WTC11 (cell line): ENCODE data around the gene PTPRJ.

Source experiments
- EMX1 ChIP-seq: fragments of 250-450 bp; sonication (Bioruptor Pico); IDR thresholded peaks from 2 replicates; pipeline ENCODE4 v1.8.0; 2021; ENCODE audit warnings: mild to moderate bottlenecking
- SMAD4 ChIP-seq: sonication (generic); formaldehyde crosslinking; IDR thresholded peaks from 2 replicates; pipeline ENCODE4 v1.8.0; 2022; ENCODE audit warnings: mild to moderate bottlenecking, missing genetic modification reagents
- TF ChIP-seq, protein P1 (sequence below): fragments of 200-600 bp; IDR thresholded peaks from 2 replicates; pipeline ENCODE4 v1.8.0; 2022; ENCODE audit warnings: antibody characterized with exemption
- TF ChIP-seq, protein P2 (sequence below): sonication (generic); formaldehyde crosslinking; IDR thresholded peaks from 2 replicates; pipeline ENCODE4 v1.8.0; 2022; ENCODE audit warnings: mild to moderate bottlenecking, missing genetic modification reagents
- TF ChIP-seq, protein P3 (sequence below): sonication (generic); formaldehyde crosslinking; IDR thresholded peaks from 2 replicates; pipeline ENCODE4 v1.8.0; 2022; ENCODE audit warnings: missing genetic modification reagents

DNA sequence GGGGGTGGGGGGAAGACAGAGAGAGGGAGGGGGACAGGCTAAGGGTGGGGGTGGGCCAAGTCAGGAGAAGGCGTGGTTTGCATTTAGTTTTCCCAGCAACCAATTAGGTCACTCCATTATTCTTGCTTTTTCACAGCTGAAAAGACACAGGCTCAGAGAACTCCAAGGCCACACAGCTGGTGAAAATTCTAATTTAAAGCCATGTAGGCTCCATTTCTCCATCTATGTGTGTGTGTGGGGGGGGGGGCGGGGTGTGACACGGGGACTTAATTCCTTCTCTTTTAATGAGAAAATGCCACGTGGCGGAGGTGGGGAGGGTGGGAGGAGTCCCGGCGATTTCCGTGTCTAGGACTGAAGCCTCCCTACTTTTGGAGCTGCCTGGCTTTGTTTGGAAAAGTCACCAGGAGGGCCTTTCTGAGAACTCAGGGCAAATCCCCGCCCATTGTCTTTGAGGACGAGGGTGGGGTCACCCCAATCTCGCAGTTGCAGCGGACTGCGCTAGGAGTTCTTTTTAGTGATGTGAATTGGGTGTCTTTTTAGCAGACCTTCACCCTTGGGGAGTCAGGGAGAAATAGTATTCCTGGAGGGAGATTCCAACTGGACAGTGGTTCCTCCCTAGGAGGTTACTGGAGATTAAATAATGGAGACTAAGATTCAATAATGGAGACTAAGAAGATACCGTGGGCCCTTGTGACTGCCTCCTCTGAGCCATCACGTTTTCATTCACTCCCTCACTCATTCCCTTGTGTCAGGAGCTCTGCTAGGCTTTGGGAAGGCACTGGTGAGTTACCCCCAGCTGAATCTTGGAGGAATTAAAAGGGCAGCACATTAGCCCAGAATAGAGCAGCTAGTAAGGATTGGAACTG is 36.4 kb upstream of the PTPRJ start:
- TF ChIP-seq, protein P1, sequence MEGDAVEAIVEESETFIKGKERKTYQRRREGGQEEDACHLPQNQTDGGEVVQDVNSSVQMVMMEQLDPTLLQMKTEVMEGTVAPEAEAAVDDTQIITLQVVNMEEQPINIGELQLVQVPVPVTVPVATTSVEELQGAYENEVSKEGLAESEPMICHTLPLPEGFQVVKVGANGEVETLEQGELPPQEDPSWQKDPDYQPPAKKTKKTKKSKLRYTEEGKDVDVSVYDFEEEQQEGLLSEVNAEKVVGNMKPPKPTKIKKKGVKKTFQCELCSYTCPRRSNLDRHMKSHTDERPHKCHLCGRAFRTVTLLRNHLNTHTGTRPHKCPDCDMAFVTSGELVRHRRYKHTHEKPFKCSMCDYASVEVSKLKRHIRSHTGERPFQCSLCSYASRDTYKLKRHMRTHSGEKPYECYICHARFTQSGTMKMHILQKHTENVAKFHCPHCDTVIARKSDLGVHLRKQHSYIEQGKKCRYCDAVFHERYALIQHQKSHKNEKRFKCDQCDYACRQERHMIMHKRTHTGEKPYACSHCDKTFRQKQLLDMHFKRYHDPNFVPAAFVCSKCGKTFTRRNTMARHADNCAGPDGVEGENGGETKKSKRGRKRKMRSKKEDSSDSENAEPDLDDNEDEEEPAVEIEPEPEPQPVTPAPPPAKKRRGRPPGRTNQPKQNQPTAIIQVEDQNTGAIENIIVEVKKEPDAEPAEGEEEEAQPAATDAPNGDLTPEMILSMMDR = no peak
- TF ChIP-seq, protein P2, sequence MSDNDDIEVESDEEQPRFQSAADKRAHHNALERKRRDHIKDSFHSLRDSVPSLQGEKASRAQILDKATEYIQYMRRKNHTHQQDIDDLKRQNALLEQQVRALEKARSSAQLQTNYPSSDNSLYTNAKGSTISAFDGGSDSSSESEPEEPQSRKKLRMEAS (CRISPR knock-in tag) = no peak
- TF ChIP-seq, protein P3, sequence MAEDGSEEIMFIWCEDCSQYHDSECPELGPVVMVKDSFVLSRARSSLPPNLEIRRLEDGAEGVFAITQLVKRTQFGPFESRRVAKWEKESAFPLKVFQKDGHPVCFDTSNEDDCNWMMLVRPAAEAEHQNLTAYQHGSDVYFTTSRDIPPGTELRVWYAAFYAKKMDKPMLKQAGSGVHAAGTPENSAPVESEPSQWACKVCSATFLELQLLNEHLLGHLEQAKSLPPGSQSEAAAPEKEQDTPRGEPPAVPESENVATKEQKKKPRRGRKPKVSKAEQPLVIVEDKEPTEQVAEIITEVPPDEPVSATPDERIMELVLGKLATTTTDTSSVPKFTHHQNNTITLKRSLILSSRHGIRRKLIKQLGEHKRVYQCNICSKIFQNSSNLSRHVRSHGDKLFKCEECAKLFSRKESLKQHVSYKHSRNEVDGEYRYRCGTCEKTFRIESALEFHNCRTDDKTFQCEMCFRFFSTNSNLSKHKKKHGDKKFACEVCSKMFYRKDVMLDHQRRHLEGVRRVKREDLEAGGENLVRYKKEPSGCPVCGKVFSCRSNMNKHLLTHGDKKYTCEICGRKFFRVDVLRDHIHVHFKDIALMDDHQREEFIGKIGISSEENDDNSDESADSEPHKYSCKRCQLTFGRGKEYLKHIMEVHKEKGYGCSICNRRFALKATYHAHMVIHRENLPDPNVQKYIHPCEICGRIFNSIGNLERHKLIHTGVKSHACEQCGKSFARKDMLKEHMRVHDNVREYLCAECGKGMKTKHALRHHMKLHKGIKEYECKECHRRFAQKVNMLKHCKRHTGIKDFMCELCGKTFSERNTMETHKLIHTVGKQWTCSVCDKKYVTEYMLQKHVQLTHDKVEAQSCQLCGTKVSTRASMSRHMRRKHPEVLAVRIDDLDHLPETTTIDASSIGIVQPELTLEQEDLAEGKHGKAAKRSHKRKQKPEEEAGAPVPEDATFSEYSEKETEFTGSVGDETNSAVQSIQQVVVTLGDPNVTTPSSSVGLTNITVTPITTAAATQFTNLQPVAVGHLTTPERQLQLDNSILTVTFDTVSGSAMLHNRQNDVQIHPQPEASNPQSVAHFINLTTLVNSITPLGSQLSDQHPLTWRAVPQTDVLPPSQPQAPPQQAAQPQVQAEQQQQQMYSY (CRISPR knock-in tag) = no peak
- no peak for TF ChIP-seq EMX1 (CRISPR knock-in tag)
- no peak for TF ChIP-seq SMAD4
